GM19463 (cell line): ENCODE data around the gene ACSS1.

Source experiments
- ATAC-seq: cut with Tn5 transposase; IDR thresholded peaks from one replicate; pipeline ENCODE4 v1.9.1; 2021; ENCODE audit warnings: mild to moderate bottlenecking, moderate library complexity; ENCODE audit not compliant: unreplicated experiment

The ACSS1 gene

DNA sequence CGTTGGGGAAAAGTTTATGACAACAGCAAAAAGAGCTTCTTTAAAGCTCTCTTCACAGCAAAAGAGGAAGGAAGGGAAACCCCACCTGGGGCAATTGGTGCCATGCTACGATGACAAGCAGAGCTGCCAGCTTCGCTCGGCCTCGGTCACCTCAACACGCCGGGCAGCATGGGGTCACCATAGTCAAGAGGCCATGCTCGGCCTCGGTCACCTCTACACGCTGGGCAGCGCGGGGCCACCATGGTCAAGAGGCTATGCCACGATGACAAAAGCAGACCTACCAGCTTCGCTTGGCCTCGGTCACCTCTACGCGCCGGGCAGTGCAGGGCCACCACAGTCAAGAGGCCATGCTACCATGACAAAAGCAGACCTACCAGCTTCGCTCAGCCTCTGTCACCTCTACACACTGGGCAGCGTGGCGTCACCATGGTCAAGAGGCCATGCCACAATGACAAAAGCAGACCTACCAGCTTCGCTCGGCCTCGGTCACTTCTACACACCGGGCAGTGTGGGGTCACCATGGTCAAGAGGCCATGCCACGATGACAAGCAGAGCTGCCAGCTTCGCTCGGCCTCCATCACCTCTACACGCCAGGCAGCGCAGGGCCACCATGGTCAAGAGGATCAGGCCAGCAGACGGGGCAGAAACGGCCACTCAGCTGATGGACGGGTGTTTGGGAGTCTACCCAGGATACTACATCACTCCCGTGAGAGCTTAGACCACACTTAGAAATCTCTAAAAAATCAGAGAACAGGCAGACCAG is 77.5 kb downstream of the ACSS1 start:
- ATAC-seq, result no peak

DNA sequence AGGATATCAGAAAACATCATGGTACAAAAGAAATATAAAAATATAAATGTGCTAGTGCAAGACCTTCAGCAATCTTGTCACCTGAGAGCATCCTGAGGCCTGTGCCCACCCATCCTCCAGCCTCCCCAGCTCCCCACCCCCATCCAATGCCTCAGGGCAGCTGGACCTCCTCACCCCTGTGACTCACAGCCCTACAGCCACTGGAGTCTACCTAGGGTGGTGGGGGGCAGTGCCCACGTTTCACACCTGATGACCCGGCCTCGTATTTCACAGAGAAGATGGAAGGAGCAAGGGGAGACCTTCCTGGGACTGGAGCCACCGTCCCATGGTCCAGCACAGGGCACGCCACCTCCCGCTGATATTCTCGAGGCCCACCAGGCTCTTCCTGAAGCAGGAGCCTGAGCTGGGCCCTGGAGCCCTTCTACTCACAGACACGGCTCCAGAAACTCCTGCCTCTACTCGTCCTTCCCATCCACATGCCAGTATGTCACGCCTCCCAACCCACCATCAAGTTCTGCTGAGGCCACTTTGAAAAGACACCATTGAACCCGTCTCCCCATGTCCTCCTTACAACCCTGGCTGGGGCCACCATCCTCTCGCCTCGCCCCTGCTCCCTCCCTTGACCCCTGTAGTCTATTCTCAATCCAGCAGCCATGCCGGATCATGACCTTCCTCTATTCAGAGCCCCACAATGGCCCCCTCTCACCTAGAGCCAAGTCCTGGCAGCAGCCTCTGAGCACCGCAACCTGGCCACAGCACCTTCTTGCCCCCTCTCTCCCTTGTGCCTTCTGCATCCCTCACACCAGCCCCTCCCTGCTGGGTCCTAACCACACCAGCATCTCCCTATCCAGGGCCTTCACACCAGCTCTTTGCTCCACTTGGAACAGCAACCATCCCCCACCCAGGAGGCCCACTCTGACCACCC is 78.6 kb downstream of the ACSS1 start:
- no peak for ATAC-seq

DNA sequence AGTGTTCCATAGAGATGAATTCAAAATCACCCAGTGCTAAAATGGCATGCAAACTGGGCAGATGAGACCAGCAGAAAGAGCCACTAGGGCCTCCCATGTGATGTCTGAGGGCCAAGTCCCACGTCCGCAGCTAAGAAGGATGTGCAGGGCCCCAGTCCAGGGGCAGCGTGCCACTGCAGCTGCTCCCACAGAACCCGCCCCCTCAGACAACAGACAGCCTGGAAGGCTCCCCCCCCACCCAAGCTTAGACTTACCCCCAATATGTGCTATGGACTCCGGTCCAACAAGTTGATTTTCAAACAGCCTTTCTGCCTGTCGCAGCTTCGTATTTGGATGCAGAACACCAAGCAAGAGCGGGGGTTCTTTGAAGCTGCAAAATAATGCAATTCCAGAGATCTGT is 79.4 kb downstream of the ACSS1 start:
- ATAC-seq, result no peak

DNA sequence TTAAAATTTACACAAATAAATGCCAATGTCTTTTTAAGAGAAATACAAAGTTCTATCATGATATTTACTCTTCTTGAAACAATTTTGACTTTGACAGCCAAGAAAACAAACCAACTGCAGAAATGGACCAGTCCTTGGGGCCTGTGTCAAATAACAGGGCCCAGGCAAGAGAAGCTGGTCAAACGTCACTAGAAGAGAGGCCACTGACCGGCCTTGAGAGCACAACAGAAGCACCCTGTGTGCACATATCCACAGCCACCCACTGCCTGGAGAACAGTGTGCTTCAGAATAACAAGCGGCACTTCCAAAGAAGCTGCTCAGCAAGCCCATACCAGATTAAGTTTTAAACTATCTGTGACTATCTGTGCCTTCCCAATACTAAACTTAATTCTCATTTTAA is 80.1 kb downstream of the ACSS1 start:
- no peak for ATAC-seq

DNA sequence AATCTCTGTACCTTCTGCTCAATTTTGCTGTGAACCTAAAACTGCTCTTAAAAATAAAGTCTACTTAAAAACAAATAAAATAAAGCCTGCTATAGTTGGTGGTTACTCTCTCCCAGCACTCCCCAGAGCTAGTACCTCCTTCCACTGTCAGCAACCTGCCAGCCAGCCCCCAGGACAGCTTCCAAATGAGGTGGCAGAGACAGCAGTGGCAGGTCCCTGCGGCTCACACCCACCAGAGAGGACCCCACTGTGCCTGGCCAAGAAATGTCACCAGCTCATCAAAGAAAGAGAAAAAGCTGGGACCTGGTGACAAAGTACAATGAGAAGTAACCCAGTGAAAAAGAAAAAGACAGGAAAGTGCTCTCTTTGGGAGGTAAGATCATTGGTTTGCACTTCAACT is 80.6 kb downstream of the ACSS1 start:
- no peak for ATAC-seq

DNA sequence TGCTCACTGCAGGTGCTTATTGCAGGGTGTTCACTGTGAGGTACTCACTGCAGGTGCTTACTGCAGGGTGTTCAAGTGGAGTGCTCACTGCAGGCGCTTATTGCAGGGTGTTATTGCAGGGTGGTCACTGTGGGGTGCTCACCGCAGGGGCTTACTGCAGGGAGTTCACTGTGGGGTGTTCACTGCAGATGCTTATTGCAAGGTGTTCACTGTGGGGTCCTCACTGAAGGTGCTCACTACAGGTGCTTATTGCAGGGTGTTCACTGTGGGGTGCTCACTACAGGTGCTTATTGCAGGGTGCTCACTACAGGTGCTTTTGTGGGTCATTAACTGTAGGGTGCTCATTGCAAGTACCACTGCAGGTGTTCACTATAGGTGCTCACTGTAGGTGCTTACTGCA is 85.6 kb downstream of the ACSS1 start:
- ATAC-seq, result no peak

DNA sequence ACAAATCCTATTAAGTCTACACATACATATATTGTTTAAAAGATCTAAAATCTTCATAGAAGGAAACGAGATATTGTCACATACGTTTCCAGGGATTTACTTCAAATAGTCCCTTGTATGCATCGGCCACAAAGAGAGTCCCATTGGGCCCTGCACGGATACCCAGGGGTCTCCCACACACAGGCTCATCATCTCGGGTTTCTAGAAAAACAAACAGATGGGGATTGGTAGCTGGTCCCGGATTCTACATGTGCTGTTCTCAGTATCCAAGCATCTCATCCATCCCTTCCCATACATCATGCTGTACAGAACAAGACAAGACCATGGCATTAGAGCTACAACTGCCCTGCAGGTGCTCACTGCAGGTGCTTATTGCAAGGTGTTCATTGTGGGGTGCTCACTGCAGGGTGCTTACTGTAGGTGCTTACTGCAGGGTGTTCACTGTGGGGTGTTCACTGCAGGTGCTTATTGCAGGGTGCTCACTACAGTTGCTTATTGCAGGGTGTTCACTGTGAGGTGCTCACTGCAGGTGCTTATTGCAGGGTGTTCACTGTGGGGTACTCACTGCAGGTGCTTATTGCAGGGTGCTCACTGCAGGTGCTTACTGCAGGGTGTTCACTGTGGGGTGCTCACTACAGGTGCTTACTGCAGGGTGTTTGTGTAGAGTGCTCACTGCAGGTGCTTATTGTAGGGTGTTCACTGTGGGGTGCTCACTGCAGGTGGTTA is 86.4 kb downstream of the ACSS1 start:
- no peak for ATAC-seq

DNA sequence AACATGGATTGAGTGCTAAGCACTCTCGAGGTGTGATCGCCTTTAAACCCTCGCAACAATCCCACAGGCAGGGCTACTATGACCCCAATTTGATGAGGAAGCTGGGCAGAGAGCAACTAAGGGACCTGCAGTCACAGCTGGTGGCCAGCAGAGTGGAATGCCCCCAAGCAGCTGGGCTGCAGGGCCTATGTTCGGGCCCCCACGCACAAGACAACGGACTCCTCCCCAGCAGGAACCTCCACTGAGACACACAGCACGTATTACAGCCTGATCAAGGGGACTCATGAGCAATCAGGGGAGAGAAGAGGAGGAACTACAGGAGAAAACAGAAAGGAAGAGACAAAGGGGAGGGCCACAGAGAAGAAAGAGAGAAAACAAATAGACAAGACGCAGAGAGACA is 87.2 kb downstream of the ACSS1 start:
- ATAC-seq, result peak; percentile 62

DNA sequence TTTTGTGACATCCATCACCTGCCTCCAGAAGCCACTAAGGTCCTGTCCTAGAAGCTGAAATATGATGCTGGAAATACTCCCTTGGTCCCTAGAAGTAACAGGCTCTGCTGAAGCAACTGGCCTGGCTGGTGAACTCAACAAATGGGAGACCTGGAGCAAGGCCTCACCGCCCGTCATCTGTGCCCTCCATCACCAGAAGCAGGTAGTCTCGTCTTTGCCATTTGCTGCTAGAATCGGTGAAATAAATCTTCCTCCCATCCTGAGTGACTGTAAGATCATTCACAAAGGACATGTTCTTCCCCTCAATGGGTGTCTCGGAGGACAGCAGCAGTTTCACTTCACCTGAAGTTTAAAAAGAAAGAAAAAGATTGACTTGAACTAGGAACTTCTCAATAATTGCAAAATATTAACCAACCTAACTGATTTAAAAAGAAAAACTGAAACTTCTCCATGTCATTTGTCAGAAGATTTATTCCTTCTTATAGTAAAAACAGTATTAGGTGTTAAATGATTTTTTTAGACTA is 87.8 kb downstream of the ACSS1 start:
- ATAC-seq, result peak; percentile 43

DNA sequence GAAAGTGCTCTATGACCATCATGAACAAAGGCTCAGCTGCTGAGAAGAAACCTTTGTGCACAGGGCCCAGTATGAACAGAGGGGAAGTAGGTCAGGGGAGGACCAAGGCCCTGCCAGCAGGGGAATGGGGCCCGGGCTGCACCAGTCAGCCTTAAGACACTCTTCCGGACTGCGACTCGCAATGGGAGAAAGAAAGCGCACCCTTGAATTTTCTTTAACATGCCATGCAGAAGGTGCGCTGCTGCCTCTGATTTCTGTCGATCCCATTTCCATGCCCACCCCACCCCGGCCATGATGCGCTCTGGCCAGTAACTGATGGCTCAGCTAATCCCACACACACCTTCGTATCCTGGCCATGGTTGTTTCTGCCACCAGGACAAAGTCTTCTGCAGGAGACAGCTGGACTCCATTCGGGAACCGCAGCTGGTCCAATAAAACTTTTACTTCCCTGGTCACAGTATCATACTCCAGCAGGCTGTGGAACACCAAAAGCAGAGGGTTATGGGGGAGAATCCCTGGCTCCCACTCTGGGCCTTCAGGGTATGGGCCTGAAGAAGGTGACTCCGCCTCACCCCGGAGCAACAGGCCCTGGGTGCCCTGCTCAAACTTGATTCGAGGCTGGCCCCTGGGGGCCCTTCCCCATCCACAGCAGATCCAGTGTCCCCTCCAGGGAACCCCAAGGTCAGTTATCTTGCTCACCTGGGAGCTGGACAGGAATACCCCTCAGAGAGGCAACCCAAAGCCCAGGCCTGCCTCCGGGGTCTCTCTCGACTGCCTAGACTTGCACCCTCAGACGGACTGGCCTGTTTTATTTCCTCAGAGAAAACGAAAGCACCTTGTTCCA is 88.5 kb downstream of the ACSS1 start:
- no peak for ATAC-seq

DNA sequence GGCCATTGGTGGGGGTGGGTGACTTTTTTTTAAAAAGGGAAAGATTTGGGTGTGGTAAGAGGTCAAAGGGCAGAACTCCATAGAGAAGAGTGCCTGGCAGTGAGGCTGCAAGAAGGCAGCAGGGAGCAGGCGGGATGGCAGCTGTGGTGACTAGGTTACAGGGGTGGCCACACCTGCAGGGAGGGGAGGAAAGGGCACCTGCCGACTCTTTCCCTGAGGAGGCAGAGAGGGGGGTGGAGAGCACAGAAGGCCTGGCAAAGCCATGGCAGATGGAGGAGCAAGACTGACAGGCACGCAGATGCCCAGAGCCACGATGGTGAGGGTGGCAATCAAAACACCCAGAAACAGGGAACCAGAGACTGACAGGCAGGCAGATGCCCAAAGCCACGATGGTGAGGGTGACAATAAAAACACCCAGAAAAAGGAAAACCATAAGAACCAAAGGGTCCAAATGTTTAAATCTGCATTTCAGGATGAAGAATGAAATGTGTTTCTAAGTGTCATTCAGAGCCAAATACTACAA is 89.6 kb downstream of the ACSS1 start:
- no peak for ATAC-seq

DNA sequence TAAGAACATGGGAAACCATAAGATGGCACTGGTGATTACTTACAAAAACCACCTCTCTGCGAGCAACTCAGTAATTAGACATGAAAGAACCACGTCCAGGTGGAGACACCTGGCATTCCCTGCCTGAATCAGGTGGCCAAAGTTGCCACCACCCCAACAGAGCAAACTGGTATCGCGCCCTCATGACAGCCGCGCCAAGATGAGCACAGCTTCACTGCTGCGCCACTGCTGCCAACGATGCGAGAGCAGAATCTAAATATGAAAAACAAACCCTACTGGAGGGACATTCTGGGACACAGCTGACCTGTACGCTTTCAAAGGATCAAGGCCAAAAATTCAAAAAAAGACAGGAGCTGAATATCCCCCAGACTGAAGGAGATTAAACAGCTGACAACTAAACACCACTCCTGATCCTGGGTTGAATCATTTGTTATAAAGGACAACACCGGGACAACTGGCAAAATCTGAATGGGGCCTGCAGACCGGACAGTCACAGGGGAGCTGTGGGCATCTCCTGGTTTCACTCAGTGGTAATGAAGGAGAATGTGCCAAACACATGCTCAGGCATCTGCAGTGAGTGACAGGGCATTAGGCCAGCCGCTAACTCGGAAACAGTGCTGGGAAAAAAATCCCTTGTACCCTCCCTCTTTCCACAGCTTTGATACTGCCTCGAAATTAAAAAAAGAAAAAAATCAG is 91.5 kb downstream of the ACSS1 start:
- no peak for ATAC-seq

DNA sequence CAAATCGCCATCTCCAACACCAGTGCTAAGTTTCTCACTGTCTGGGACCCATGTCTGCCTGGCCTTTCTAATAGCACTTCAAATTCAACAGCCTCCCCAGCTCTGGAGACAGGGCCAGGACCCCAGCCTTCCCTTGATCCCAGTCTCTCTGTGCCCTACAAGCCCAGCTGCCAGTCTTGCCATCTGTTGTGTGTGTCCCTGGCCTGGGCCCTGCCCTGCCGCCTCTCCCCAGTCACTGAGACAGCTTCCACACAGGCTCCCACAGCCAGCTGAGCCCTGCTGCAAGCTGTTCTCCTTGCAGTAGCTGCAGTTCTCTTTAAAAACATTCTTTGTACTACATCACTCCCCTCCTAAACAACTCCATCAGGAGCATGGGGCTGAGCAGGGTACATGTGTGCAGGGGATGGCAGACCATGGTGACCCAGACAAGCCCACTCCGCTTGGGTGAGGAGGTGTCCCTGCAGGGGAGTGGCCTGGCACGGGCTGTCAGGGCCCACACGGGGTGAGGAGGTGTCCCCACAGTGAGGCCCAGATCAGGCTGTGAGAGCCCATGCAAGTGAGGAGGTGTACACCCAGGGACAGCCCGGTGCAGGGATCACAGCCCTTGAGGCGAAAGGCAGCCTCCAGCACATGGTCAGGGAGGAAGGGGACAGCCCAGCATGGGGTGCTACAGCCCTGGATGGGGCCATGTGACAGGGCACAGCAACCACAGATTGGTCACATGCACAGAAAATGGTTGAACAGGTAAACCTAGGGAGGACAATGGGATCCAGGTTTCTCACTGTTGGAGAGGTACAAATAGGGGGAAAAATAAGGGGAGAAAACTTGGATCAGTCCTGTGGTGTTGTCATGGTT is 92.6 kb downstream of the ACSS1 start:
- ATAC-seq, result no peak

DNA sequence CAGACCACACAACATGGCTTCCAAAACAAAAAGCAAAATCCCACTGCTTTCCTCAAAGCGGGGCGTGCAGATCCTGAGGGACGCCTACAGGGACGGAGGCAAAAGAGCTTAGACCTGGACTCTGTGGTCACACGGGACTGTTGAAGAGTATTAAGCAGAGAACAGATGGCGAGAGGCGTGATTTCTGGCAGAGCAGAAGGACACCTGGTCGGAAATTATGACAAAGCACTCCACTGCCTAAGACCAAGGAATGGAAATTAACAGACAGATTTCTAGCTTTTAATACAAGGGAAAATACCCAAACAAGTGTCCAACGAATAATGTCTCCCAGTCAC is 93.5 kb downstream of the ACSS1 start:
- ATAC-seq, result no peak

DNA sequence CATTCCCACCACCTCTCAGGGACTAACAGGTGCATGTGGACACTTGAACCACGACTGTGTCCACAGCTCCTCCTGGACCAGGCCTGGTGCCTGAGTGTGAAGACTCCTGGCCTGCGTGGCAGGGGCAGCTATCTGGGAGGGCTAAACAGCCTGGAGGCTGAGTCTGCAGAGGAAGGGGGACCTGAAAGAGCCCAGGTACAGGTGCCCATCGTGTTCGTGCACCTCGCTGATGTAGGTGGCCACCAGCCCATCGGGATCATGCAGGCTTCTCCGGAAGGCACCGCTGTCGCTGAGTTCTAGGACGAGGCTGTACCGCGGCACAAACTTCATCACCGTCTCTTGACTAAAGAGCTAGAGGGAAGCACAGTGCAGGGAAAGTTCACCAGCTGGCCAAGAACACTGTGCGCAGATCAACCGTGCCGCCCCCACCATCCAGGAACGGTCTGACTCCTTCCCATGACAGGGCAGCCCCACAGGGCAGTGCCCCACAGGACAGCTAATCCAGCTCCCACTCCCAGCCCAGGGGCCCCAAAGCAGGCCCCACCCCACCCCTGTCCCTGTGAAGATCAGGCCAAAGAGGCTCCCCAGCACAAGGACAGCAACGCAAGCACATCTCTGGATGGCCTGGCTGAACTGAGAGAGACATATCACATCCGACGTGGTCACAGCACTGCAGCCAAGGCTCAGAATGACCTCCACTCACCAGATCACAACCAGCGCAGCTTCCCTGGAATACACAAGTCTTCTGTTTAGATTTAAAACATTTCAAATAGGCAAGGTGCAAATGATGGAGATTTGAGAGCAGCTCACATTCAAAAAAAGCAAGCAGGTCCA is 94.0 kb downstream of the ACSS1 start:
- no peak for ATAC-seq

DNA sequence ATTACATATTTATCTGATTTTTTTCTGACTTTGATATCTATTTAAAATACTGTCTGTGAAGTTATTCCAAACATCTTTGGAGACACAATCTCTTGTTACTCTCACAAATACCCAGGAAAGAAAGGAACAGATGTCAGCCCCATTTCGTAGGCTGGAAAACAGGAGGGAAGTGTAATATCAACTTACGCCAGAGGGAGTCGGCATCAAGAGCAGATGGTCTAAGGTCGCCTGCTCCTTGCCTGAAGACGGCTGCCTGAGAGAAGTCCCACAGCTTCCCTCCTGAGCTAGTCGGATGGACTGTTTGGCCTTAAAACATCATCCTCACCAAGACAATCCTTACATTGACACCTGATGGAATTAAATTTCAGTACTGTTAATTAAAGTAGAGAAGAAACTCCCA is 95.4 kb downstream of the ACSS1 start:
- no peak for ATAC-seq

DNA sequence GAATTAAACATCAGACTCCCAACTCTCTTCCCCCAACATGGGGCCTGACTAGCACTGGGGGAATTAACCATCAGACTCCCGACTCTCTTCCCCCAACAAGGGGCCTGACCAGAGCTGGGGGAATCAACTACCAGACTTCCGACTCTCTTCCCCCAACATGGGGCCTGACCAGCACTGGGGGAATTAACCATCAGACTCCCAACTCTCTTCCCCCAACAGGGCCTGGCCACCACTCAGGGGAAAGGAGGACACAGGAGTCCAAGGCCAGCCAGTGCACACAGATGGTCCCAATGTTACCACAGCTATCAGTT is 95.8 kb downstream of the ACSS1 start:
- no peak for ATAC-seq
